Psoas muscle (tissue), 8 donors: ENCODE data around the gene COL18A1. TPM values are rescaled to one million over a fixed set of nuclear protein-coding genes. Genes with fewer than 3 reads are reported as not detected.
A peak's percentile ranks its signal among the peaks of the same experiment; 100 is the strongest.

ENCODE experiments used
- ATAC-seq, 4 donors: fragments of 200-7000 bp; cut with Tn5 transposase; one replicate each; pipeline ENCODE4 v1.9.1; 2020; ENCODE audit warnings: moderate library complexity in 3 of 4, mild to moderate bottlenecking in 2 of 4
- DNase-seq, 2 donors: peaks; one replicate each; pipeline ENCODE4 v3.0.0-alpha.2; 2020
- H3K27ac ChIP-seq: fragments of 200-600 bp; one replicate; pipeline ENCODE4 v1.8.0; 2022
- H3K27me3 ChIP-seq, 3 donors: fragments of 200-600 bp in 1 of 3; one replicate each; pipeline versions ENCODE4 v1.6.1 to v1.8.0; 2013 to 2022; ENCODE audit warnings: low read length in 2 of 3, mild to moderate bottlenecking in 2 of 3, moderate library complexity in 1 of 3; ENCODE audit not compliant: insufficient read depth in 3 of 3
- H3K36me3 ChIP-seq, 2 donors: fragments of 200-600 bp in 1 of 2; one replicate each; pipeline versions ENCODE4 v1.6.1 to v1.8.0; 2013 to 2022; ENCODE audit warnings: low read depth in 1 of 2, mild to moderate bottlenecking in 1 of 2, moderate library complexity in 1 of 2; ENCODE audit not compliant: insufficient read depth in 1 of 2
- H3K4me1 ChIP-seq: fragments of 200-600 bp; one replicate; pipeline ENCODE4 v1.8.0; 2022
- H3K4me3 ChIP-seq: fragments of 200-600 bp; one replicate; pipeline ENCODE4 v1.8.0; 2022; ENCODE audit warnings: mild to moderate bottlenecking
- H3K9me3 ChIP-seq: fragments of 200-600 bp; one replicate; pipeline ENCODE4 v1.8.0; 2022
- CTCF ChIP-seq: fragments of 200-600 bp; IDR thresholded peaks from one replicate; pipeline ENCODE4 v1.8.0; 2022; ENCODE audit warnings: antibody characterized with exemption
- WGBS, 3 donors: extraction: QIAGEN DNeasy Blood & Tissue Kit; methylation state at CpG; one replicate each; pipeline versions ENCODE4 v1.1.6 to v1.1.7; 2013; 5-methylcytosine and 5-hydroxymethylcytosine counted together
- intact Hi-C, 2 donors: fragments of 100-400 bp; cut with DNase I; formaldehyde crosslinking; loops; one replicate each; pipeline versions ENCODE4 v1.11.0 to v1.14.2; 2022
- polyA plus RNA-seq, 3 donors: library from polyadenylated mRNA; stranded (reverse); fragments of 200-250 nt; gene quantifications; one replicate each; pipeline ENCODE4 v1.2.3, GENCODE V29; 2013
- total RNA-seq, 4 donors: library from RNA; stranded (reverse); fragmentation: NEBNext Ultra II Directional in 2 of 4; extraction: Animal tissue kit (Norgen Biotek cat#: 25700) in 2 of 4; gene quantifications; one replicate each; pipeline versions ENCODE4 v1.2.1 to v1.2.4, GENCODE V29; 2021 to 2023
- donor health status: healthy with polysubstance abuse.
- donor health status: DM: no; HTN: no; CAD: no; lungs with moderate emphysema.
- donor health status: Bipolar disorder and iron deficiency.
- donor health status: healthy.
- donor health status: DM: yes; HTN: yes; CAD: no.
- donor health status: DM: no; HTN: no; CAD: no.
- donor health status: DM: no; HTN: no; CAD: no.
- donor health status: DM: yes; HTN: yes; CAD: no.

The COL18A1 gene
- total and polyA plus RNA-seq, 7 donors: 4.8 to 25.3 (median 12.1) TPM

GRCh38 chr21:45357436-45358260, 47.3 kb upstream of the COL18A1 start:
- peak overlapping the region; percentile 73 for H3K27ac ChIP-seq
- no peaks in the 10 kb centered on the region for H3K36me3 ChIP-seq
- H3K27me3 ChIP-seq: peaks cover 0 to 25% (median 6%) of the 10 kb centered on the region in 3 donors
- no peak for TF ChIP-seq CTCF
- H3K9me3 ChIP-seq: no peaks in the 10 kb centered on the region
- H3K4me1 ChIP-seq: no peaks in the 10 kb centered on the region
- DNase-seq (peak; percentile 39 to 75), ATAC-seq (peak; percentile 17 to 77 (median 38))
- H3K4me3 ChIP-seq: no peak overlapping the region
- intact Hi-C loops: loop anchor here in 1 of 2 donors (5.0 kb wide), 1 partner anchor 50 kb away; no protein-coding TSS in a partner anchor
- WGBS, 3 donors: 35 to 43% (median 42%) methylated on average over 41 of the region's 41 CpGs

GRCh38 chr21:45358261-45358670, 46.7 kb upstream of the COL18A1 start:
- no peaks in the 10 kb centered on the region for H3K9me3 ChIP-seq
- WGBS, 3 donors: 87 to 89% (median 89%) methylated on average over 15 of the region's 15 CpGs
- intact Hi-C loops: loop anchor here in 1 of 2 donors (5.0 kb wide), 1 partner anchor 51 kb away; no protein-coding TSS in a partner anchor
- peaks cover 0 to 21% (median 6%) of the 10 kb centered on the region in 3 donors for H3K27me3 ChIP-seq
- TF ChIP-seq CTCF: no peak
- ATAC-seq (no peak), DNase-seq (peak in 1 of 2 donors; percentile 35)
- no peak overlapping the region for H3K4me3 ChIP-seq
- peak overlapping the region; percentile 73 for H3K27ac ChIP-seq
- H3K36me3 ChIP-seq: no peaks in the 10 kb centered on the region
- no peaks in the 10 kb centered on the region for H3K4me1 ChIP-seq

GRCh38 chr21:45358711-45359310, 46.2 kb upstream of the COL18A1 start:
- Histone ChIP-seq H3K27ac (peak overlapping the region; percentile 73), H3K36me3 (no peaks in the 10 kb centered on the region), H3K27me3 (peaks cover 0 to 20% (median 6%) of the 10 kb centered on the region in 3 donors), H3K9me3 (no peaks in the 10 kb centered on the region), H3K4me1 (no peaks in the 10 kb centered on the region), H3K4me3 (no peak overlapping the region)
- intact Hi-C loops: loop anchor here in 1 of 2 donors (5.0 kb wide), 1 partner anchor 52 kb away; no protein-coding TSS in a partner anchor
- 92 to 95% (median 94%) methylated on average over 13 of the region's 13 CpGs for WGBS, 3 donors
- DNase-seq (peak in 1 of 2 donors; percentile 15), ATAC-seq (no peak)
- TF ChIP-seq CTCF: no peak

GRCh38 chr21:45359451-45360217, 45.3 kb upstream of the COL18A1 start:
- intact Hi-C loops: loop anchor here in 1 of 2 donors (5.0 kb wide), 1 partner anchor 52 kb away; no protein-coding TSS in a partner anchor
- H3K9me3 ChIP-seq: no peaks in the 10 kb centered on the region

More at GRCh38 chr21:45359451-45360217, 45.3 kb upstream of the COL18A1 start:
- WGBS, 3 donors: 89 to 95% (median 93%) methylated on average over 26 of the region's 26 CpGs
- Histone ChIP-seq H3K4me1 (no peaks in the 10 kb centered on the region), H3K4me3 (no peak overlapping the region), H3K36me3 (no peaks in the 10 kb centered on the region), H3K27ac (no peak overlapping the region), H3K27me3 (peaks cover 0 to 27% (median 7%) of the 10 kb centered on the region in 3 donors)
- TF ChIP-seq CTCF: no peak
- DNase-seq: peak in 1 of 2 donors; percentile 39
- ATAC-seq: no peak
